K562 (cell line): ENCODE results near the gene GPNMB. TPM values are rescaled to one million over a fixed set of nuclear protein-coding genes. Genes with fewer than 3 reads are reported as not detected.

Experiments
- ARID1B ChIP-seq: fragments of 450-650 bp; IDR thresholded peaks from 2 replicates; pipeline ENCODE4 v1.6.1; 2016; ENCODE audit warnings: antibody characterized with exemption, mild to moderate bottlenecking, inconsistent platforms
- BRF2 ChIP-seq: IDR thresholded peaks from 3 replicates; pipeline ENCODE4 v1.6.1; 2011; ENCODE audit warnings: borderline replicate concordance, mild to moderate bottlenecking; ENCODE audit not compliant: insufficient read length, insufficient read depth
- C11orf30 ChIP-seq: fragments of 450-650 bp; IDR thresholded peaks from 2 replicates; pipeline ENCODE4 v1.6.1; 2016; ENCODE audit warnings: low read depth, mild to moderate bottlenecking
- E2F6 ChIP-seq, 2 experiments: IDR thresholded peaks; 2 replicates each; pipeline ENCODE4 v1.6.1; 2011; ENCODE audit warnings: borderline replicate concordance in 1 of 2, control low read depth in 1 of 2, low read depth in 1 of 2, low read length in 1 of 2, mild to moderate bottlenecking in 1 of 2, mixed read lengths in 1 of 2, moderate library complexity in 1 of 2; ENCODE audit not compliant: insufficient read depth in 1 of 2, insufficient read length in 1 of 2, poor library complexity in 1 of 2, severe bottlenecking in 1 of 2; ENCODE audit errors: extremely low read depth in 1 of 2
- FOS ChIP-seq: IDR thresholded peaks from 3 replicates; pipeline ENCODE4 v1.6.1; 2011; ENCODE audit not compliant: insufficient read length; ENCODE audit errors: extremely low read depth
- HDAC3 ChIP-seq: fragments of 450-650 bp; IDR thresholded peaks from 2 replicates; pipeline ENCODE4 v1.6.1; 2018; ENCODE audit warnings: borderline replicate concordance, mild to moderate bottlenecking, moderate library complexity; ENCODE audit not compliant: partially characterized antibody
- HEY1 ChIP-seq: fragments of 250-450 bp; sonication (Bioruptor Pico); IDR thresholded peaks from 2 replicates; pipeline ENCODE4 v1.5.0; 2020; ENCODE audit warnings: mild to moderate bottlenecking, moderate library complexity, borderline replicate concordance
- KDM5B ChIP-seq: fragments of 200-600 bp; sonication (generic); IDR thresholded peaks from 2 replicates; pipeline ENCODE4 v1.6.1; 2012; ENCODE audit warnings: low read depth, mild to moderate bottlenecking, moderate library complexity, low read length, control low read depth, inconsistent platforms; ENCODE audit not compliant: insufficient replicate concordance
- LCOR ChIP-seq: sonication (generic); formaldehyde crosslinking; IDR thresholded peaks from 2 replicates; pipeline ENCODE4 v1.8.0; 2022; ENCODE audit warnings: mild to moderate bottlenecking, missing genetic modification reagents
- MAFK ChIP-seq: IDR thresholded peaks from 2 replicates; pipeline ENCODE4 v1.6.1; 2011; ENCODE audit warnings: low read length, improper control_type of control experiment
- NFIC ChIP-seq: fragments of 450-650 bp; IDR thresholded peaks from 2 replicates; pipeline ENCODE4 v1.6.1; 2017; ENCODE audit warnings: mild to moderate bottlenecking, inconsistent platforms
- PHF20 ChIP-seq: fragments of 450-650 bp; IDR thresholded peaks from 2 replicates; pipeline ENCODE4 v1.6.1; 2018; ENCODE audit not compliant: partially characterized antibody
- POLR2B ChIP-seq: fragments of 450-650 bp; IDR thresholded peaks from 2 replicates; pipeline ENCODE4 v1.6.1; 2018; ENCODE audit warnings: low read depth; ENCODE audit not compliant: partially characterized antibody
- POLR3A ChIP-seq: IDR thresholded peaks from 2 replicates; pipeline ENCODE4 v1.6.1; 2011; ENCODE audit warnings: borderline replicate concordance, mild to moderate bottlenecking, moderate library complexity; ENCODE audit not compliant: insufficient read length, insufficient read depth; ENCODE audit errors: extremely low read depth
- RFX5 ChIP-seq: IDR thresholded peaks from 2 replicates; pipeline ENCODE4 v1.6.1; 2011; ENCODE audit warnings: low read depth, mild to moderate bottlenecking, improper control_type of control experiment, low read length
- SMAD4 ChIP-seq: fragments of 250-450 bp; sonication (Bioruptor Pico); conservative IDR thresholded peaks from 2 replicates; pipeline ENCODE4 v1.8.0; 2021; ENCODE audit warnings: inconsistent platforms, mild to moderate bottlenecking, moderate library complexity
- TEAD1 ChIP-seq, 2 experiments: fragments of 450-650 bp in 1 of 2; sonication (generic) in 1 of 2; formaldehyde crosslinking; IDR thresholded peaks; 2 replicates each; pipeline versions ENCODE4 v1.4.0 to v1.8.0; 2020 to 2022; ENCODE audit warnings: mild to moderate bottlenecking in 2 of 2, missing genetic modification reagents in 1 of 2
- THRAP3 ChIP-seq: fragments of 450-650 bp; IDR thresholded peaks from 2 replicates; pipeline ENCODE4 v1.6.1; 2016; ENCODE audit warnings: mild to moderate bottlenecking, inconsistent platforms, borderline replicate concordance
- ZBED1 ChIP-seq: IDR thresholded peaks from 2 replicates; pipeline ENCODE4 v1.6.1; 2014
- ZBTB33 ChIP-seq: sonication (generic); formaldehyde crosslinking; IDR thresholded peaks from 2 replicates; pipeline ENCODE4 v1.8.1; 2023; ENCODE audit warnings: mild to moderate bottlenecking, missing genetic modification reagents
- ZBTB34 ChIP-seq: fragments of 250-450 bp; sonication (Bioruptor Pico); IDR thresholded peaks from 2 replicates; pipeline ENCODE4 v1.8.0; 2021; ENCODE audit warnings: mild to moderate bottlenecking, moderate library complexity
- ZNF12 ChIP-seq: sonication (generic); formaldehyde crosslinking; IDR thresholded peaks from 2 replicates; pipeline ENCODE4 v1.4.0; 2020; ENCODE audit warnings: mild to moderate bottlenecking, missing genetic modification reagents
- ZNF668 ChIP-seq: fragments of 250-450 bp; sonication (Bioruptor Pico); IDR thresholded peaks from 2 replicates; pipeline ENCODE4 v1.8.0; 2022; ENCODE audit warnings: mild to moderate bottlenecking, inconsistent platforms
- ZZZ3 ChIP-seq: fragments of 450-650 bp; IDR thresholded peaks from 2 replicates; pipeline ENCODE4 v1.6.1; 2016; ENCODE audit warnings: antibody characterized with exemption, mild to moderate bottlenecking, moderate library complexity
- polyA plus RNA-seq, 8 experiments: library from polyadenylated mRNA; depleted of rRNA in 4 of 8; stranded (reverse) in 5 of 8; unstranded in 3 of 8; fragments of >200 nt; fragmentation: Nextera tagmentation in 2 of 8; fragmentation: Illumina TruSeq in 1 of 8; extraction: Ambion mirVana in 2 of 8; extraction: Trizol in 1 of 8; gene quantifications; 2 replicates each; pipeline versions ENCODE4 v1.2.1 to v1.2.3, GENCODE V29; 2011 to 2014; ENCODE audit warnings: inconsistent platforms in 1 of 8, missing spikeins in 1 of 8
- total RNA-seq, 7 experiments: library from RNA; depleted of rRNA in 6 of 7; stranded (reverse); fragments of >200 nt in 6 of 7; fragmentation: Illumina TruSeq in 2 of 7; extraction: Trizol in 2 of 7; gene quantifications; 2 replicates each; pipeline versions ENCODE4 v1.2.1 to v1.2.3, GENCODE V29; 2011 to 2021; ENCODE audit warnings: low replicate concordance in 1 of 7

The GPNMB gene
- total and polyA plus RNA-seq, 9 of the 15 experiments (the other 6 are each of a cell fraction or from before 2014, with no cell fraction given) = 0.15 to 0.72 (median 0.33) TPM

- TF ChIP-seq FOS (peak; percentile 33), RFX5 (no peak), POLR2B (no peak), POLR3A (no peak), ZBED1 (no peak), ZNF12 (no peak), ARID1B (peak; percentile 88), HDAC3 (peak; percentile 95), LCOR (CRISPR knock-in tag) (peak; percentile 74; the same call in 1 of the 2 replicates), ZBTB34 (no peak), BRF2 (no peak), KDM5B (no peak), NFIC (no peak), MAFK (peak; percentile 89), THRAP3 (no peak), HEY1 (no peak), ZNF668 (CRISPR knock-in tag) (no peak), ZBTB33 (CRISPR knock-in tag) (peak; percentile 72), E2F6 (IDR thresholded peaks at IDR 0.05; ENCODE audit: borderline replicate concordance in 1 of 2, extremely low read depth in 1 of 2, insufficient read depth in 1 of 2, insufficient read length in 1 of 2, low read depth in 1 of 2, low read length in 1 of 2, poor library complexity in 1 of 2, severe bottlenecking in 1 of 2) (peak in 1 of 2 experiments; percentile 14), TEAD1 (CRISPR knock-in tag; IDR thresholded peaks at IDR 0.05) (no peak; a peak in 1 of 4 replicates), C11orf30 (peak; percentile 96), SMAD4 (CRISPR knock-in tag) (peak; percentile 97), PHF20 (no peak), ZZZ3 (no peak)
Observed at GRCh38 chr7:23273141-23273599, 26.6 kb downstream of the GPNMB start (continued).
